MM.1S (cell line): ENCODE results near the gene TIMD4.

Experiments
- CTCF ChIP-seq: fragments of 300-600 bp; sonication (generic); IDR thresholded peaks from 2 replicates; pipeline ENCODE4 v1.5.1; 2016; ENCODE audit warnings: antibody characterized with exemption, low read length, mixed read lengths
- EZH2 ChIP-seq: fragments of 300-600 bp; sonication (generic); optimal IDR thresholded peaks from 2 replicates; pipeline ENCODE3; 2017; ENCODE audit warnings: low read depth, mild to moderate bottlenecking, antibody characterized with exemption, low read length, mixed read lengths
- EZH2phosphoT487 ChIP-seq: fragments of 300-600 bp; sonication (generic); IDR thresholded peaks from 2 replicates; pipeline ENCODE4 v1.6.1; 2018; ENCODE audit warnings: antibody characterized with exemption, low read length

DNA sequence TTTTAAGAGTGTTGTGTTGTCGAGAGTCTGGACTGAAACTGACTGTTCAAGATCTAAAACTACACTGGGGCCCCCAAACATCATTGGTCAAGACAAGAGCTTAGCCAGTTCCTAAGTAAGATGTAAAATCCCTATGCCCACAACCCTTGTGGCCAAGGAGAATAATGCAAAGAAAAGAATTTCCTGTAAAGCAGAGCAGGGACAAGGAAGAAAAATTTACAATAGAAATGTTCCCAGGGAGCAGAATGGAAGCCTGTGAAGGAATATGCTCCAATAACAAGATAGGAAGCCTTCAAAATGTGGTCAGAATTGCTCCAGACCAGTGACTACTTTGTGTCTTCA, 92.6 kb downstream of the TIMD4 start:
- TF ChIP-seq CTCF (no peak), EZH2phosphoT487 (no peak), EZH2 (no peak)
